HG03066 (cell line): Measurements from ENCODE around the gene NKIRAS2.
A peak's percentile ranks its signal among the peaks of the same experiment; 100 is the strongest.
"Not testable (repeated sequence)": the region's sequence is repeated elsewhere in the genome, so short reads cannot be mapped to it uniquely, and the experiment has no call there.

Source experiments
- ATAC-seq: cut with Tn5 transposase; IDR thresholded peaks from one replicate; pipeline ENCODE4 v1.9.1; 2021; ENCODE audit warnings: low read depth; ENCODE audit not compliant: unreplicated experiment

NKIRAS2 gene

GRCh38 chr17:41996855-41997164, 23.1 kb upstream of the NKIRAS2 start:
- no peak for ATAC-seq

- no peak for ATAC-seq
Measured at GRCh38 chr17:41998497-41998896, 21.4 kb upstream of the NKIRAS2 start.

GRCh38 chr17:42000413-42001133, 19.3 kb upstream of the NKIRAS2 start:
- ATAC-seq, result no peak

- ATAC-seq, result no peak
Measured at GRCh38 chr17:42001729-42002128, 18.2 kb upstream of the NKIRAS2 start.

- no peak for ATAC-seq
Measured at GRCh38 chr17:42002175-42002791, 17.6 kb upstream of the NKIRAS2 start.

- no peak for ATAC-seq
Measured at GRCh38 chr17:42002792-42003301, 17.0 kb upstream of the NKIRAS2 start.

GRCh38 chr17:42005166-42005565, 14.7 kb upstream of the NKIRAS2 start:
- no peak for ATAC-seq

GRCh38 chr17:42009170-42009569, 10.7 kb upstream of the NKIRAS2 start:
- ATAC-seq, result no peak

GRCh38 chr17:42010266-42010680, 9.6 kb upstream of the NKIRAS2 start:
- ATAC-seq, result not testable (repeated sequence)

- ATAC-seq, result no peak
Measured at GRCh38 chr17:42010898-42011516, 8.9 kb upstream of the NKIRAS2 start.

GRCh38 chr17:42012363-42012762, 7.5 kb upstream of the NKIRAS2 start:
- not testable (repeated sequence) for ATAC-seq

- not testable (repeated sequence) for ATAC-seq
Measured at GRCh38 chr17:42013740-42014139, 6.2 kb upstream of the NKIRAS2 start.

- no peak for ATAC-seq
Measured at GRCh38 chr17:42016411-42016831, 3.5 kb upstream of the NKIRAS2 start.

GRCh38 chr17:42016941-42017865, 2.7 kb upstream of the NKIRAS2 start, which contains the start of gene DNAJC7:
DNAJC7 (minus strand) TSS chr17:42017439; CDS start chr17:42017416, 23 bp downstream.
- ATAC-seq, result peak; percentile 80

GRCh38 chr17:42017866-42018200, 2.1 kb upstream of the NKIRAS2 start:
- ATAC-seq, result no peak

- no peak for ATAC-seq
Measured at GRCh38 chr17:42018339-42018738, 1.6 kb upstream of the NKIRAS2 start.

- no peak for ATAC-seq
Measured at GRCh38 chr17:42018988-42019387, 902 bp upstream of the NKIRAS2 start.

- ATAC-seq, result not testable (repeated sequence)
Measured at GRCh38 chr17:42020845-42021244, 955 bp downstream of the NKIRAS2 start.

- ATAC-seq, result no peak
Measured at GRCh38 chr17:42023524-42024349, 3.8 kb downstream of the NKIRAS2 start.

GRCh38 chr17:42025191-42025579, 5.3 kb downstream of the NKIRAS2 start:
- ATAC-seq, result no peak
